Measurements from ENCODE around the gene TAS1R3.

Gene TAS1R3

GRCh38 chr1:1351511-1352427 lies 20.7 kb downstream of the TAS1R3 start:
- peaks cover 8% of the 10 kb centered on the region for H3K36me3 Mint-ChIP-seq (ENCODE audit: low read depth)
- H3K27ac Mint-ChIP-seq = peak overlapping the region; percentile 83 to 91 (median 91)
- no peak for TF ChIP-seq CTCF (IDR thresholded peaks at IDR 0.05; ENCODE audit: unreplicated experiment in 3 of 3)
- H3K4me1 Mint-ChIP-seq = peaks cover 18% of the 10 kb centered on the region
- H3K4me3 Mint-ChIP-seq = peak overlapping the region; percentile 80 to 88 (median 82)
- H3K27me3 Mint-ChIP-seq (ENCODE audit: low read depth) = peaks cover 11% of the 10 kb centered on the region
- no peaks in the 10 kb centered on the region for H3K9me3 Mint-ChIP-seq

DNA sequence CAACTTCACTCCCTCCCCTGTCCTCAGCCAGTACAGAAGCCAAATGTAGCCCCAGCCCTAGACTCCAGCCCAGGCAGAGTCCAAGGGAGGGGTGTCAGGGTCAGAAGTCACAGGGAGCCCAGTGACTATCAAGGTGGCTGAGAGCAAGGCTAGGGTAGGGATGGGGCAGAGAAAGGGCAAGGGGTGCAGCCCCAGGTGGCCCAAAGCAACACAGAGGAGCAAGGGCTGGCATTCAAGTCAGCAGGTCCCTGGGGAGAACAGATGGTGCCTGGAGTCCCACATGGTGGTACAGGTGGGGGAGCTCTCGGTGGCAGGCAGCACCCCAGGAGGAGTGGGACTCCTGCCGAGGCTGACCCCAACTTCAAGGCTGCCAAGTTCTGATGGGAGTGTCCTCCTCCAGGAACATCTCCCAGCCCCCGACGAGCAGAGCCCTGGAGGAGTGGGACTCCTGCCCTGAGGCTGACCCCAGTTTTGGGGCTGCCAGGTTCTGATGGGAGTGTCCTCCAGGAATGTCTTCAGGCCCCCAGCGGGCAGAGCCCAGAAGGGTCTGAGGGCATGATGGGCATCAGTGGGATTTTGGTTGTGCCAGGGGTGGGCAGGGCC lies 21.8 kb downstream of the TAS1R3 start:
- no peak for TF ChIP-seq CTCF (IDR thresholded peaks at IDR 0.05; ENCODE audit: unreplicated experiment in 3 of 3)
- peak overlapping the region; percentile 80 to 88 (median 82) for H3K4me3 Mint-ChIP-seq

GRCh38 chr1:1353389-1354151 lies 22.5 kb downstream of the TAS1R3 start:
- Mint-ChIP-seq H3K27ac (no peak overlapping the region), H3K36me3 (ENCODE audit: low read depth) (peaks cover 8% of the 10 kb centered on the region), H3K9me3 (no peaks in the 10 kb centered on the region), H3K4me3 (peak overlapping the region; percentile 34 to 80 (median 47)), H3K27me3 (ENCODE audit: low read depth) (peaks cover 11% of the 10 kb centered on the region), H3K4me1 (peaks cover 11% of the 10 kb centered on the region)
- no peak for TF ChIP-seq CTCF (IDR thresholded peaks at IDR 0.05; ENCODE audit: unreplicated experiment in 3 of 3)

More for the DNA sequence above, 21.8 kb downstream of the TAS1R3 start:
- Mint-ChIP-seq H3K27me3 (ENCODE audit: low read depth) (peaks cover 11% of the 10 kb centered on the region), H3K36me3 (ENCODE audit: low read depth) (peaks cover 8% of the 10 kb centered on the region), H3K4me1 (peaks cover 11% of the 10 kb centered on the region), H3K9me3 (no peaks in the 10 kb centered on the region), H3K27ac (peak overlapping the region; percentile 83 to 91 (median 91))

- peak overlapping the region in 2 of 3 experiments; percentile 60 to 77 for H3K27ac Mint-ChIP-seq
- H3K27me3 Mint-ChIP-seq (ENCODE audit: low read depth) = peaks cover 11% of the 10 kb centered on the region
- H3K4me3 Mint-ChIP-seq = peak overlapping the region; percentile 64 to 77 (median 69)
- peaks cover 8% of the 10 kb centered on the region for H3K36me3 Mint-ChIP-seq (ENCODE audit: low read depth)
- no peak for TF ChIP-seq CTCF (IDR thresholded peaks at IDR 0.05; ENCODE audit: unreplicated experiment in 3 of 3)
- H3K4me1 Mint-ChIP-seq = peaks cover 17% of the 10 kb centered on the region
- H3K9me3 Mint-ChIP-seq = no peaks in the 10 kb centered on the region
Observed at GRCh38 chr1:1354271-1355247, 23.5 kb downstream of the TAS1R3 start.

- peaks cover 11% of the 10 kb centered on the region for H3K27me3 Mint-ChIP-seq (ENCODE audit: low read depth)
- peaks cover 22% of the 10 kb centered on the region for H3K4me1 Mint-ChIP-seq
- H3K27ac Mint-ChIP-seq = no peak overlapping the region
- H3K36me3 Mint-ChIP-seq (ENCODE audit: low read depth) = peaks cover 8% of the 10 kb centered on the region
- H3K4me3 Mint-ChIP-seq = no peak overlapping the region
- H3K9me3 Mint-ChIP-seq = no peaks in the 10 kb centered on the region
- no peak for TF ChIP-seq CTCF (IDR thresholded peaks at IDR 0.05; ENCODE audit: unreplicated experiment in 3 of 3)
Observed at GRCh38 chr1:1355416-1355815, 24.3 kb downstream of the TAS1R3 start.
